Calu3 (cell line): ENCODE data around the gene PCDHGA3. TPM values are rescaled to one million over a fixed set of nuclear protein-coding genes. Genes with fewer than 3 reads are reported as not detected.

ENCODE experiments used
- BruUV-seq: library from RNA; stranded (reverse); fragments of 400-500 nt; replicated peaks from 2 replicates; lab custom pipeline; 2021; lab: Mats Ljungman, UMichigan
- CTCF ChIA-PET: fragments of 300-600 bp; sonication (Branson Sonifier 250); formaldehyde crosslinking; loops from one replicate; lab custom pipeline; 2022; ENCODE audit warnings: antibody characterized with exemption; lab: Charles Lee
- DNase-seq: peaks from one replicate; pipeline ENCODE4 v3.0.0; 2022
- H3K27ac Mint-ChIP-seq: one replicate; pipeline ENCODE4 v1.8.0; 2022; ENCODE audit warnings: mixed read lengths; ENCODE audit not compliant: unreplicated experiment
- H3K27me3 Mint-ChIP-seq: one replicate; pipeline ENCODE4 v1.8.0; 2022; ENCODE audit warnings: mixed read lengths; ENCODE audit not compliant: unreplicated experiment
- H3K36me3 Mint-ChIP-seq: one replicate; pipeline ENCODE4 v1.8.0; 2022; ENCODE audit warnings: mild to moderate bottlenecking, moderate library complexity, mixed read lengths; ENCODE audit not compliant: insufficient read depth, unreplicated experiment
- H3K4me1 Mint-ChIP-seq: one replicate; pipeline ENCODE4 v1.8.0; 2022; ENCODE audit warnings: mild to moderate bottlenecking, low read depth, mixed read lengths; ENCODE audit not compliant: unreplicated experiment
- H3K4me3 Mint-ChIP-seq: one replicate; pipeline ENCODE4 v1.8.0; 2022; ENCODE audit warnings: mild to moderate bottlenecking, low read depth, moderate library complexity, mixed read lengths; ENCODE audit not compliant: unreplicated experiment
- H3K9me3 Mint-ChIP-seq: one replicate; pipeline ENCODE4 v1.8.0; 2022; ENCODE audit warnings: low read depth, mixed read lengths; ENCODE audit not compliant: unreplicated experiment
- intact Hi-C: fragments of 100-400 bp; cut with micrococcal nuclease; formaldehyde crosslinking; loops from one replicate; pipeline ENCODE4 v1.10.0; 2022; ENCODE audit not compliant: unreplicated experiment
- total RNA-seq: library from RNA; stranded (reverse); gene quantifications from 2 replicates; pipeline ENCODE4 v1.2.3, GENCODE V29; 2022
- TF ChIP-seq, protein P1 (sequence below): fragments of 200-600 bp; IDR thresholded peaks from one replicate; pipeline ENCODE4 v1.8.0; 2022; ENCODE audit warnings: antibody characterized with exemption; ENCODE audit not compliant: unreplicated experiment

The PCDHGA3 gene
- total RNA-seq, 1 experiment from 2014 or later: not detected

DNA sequence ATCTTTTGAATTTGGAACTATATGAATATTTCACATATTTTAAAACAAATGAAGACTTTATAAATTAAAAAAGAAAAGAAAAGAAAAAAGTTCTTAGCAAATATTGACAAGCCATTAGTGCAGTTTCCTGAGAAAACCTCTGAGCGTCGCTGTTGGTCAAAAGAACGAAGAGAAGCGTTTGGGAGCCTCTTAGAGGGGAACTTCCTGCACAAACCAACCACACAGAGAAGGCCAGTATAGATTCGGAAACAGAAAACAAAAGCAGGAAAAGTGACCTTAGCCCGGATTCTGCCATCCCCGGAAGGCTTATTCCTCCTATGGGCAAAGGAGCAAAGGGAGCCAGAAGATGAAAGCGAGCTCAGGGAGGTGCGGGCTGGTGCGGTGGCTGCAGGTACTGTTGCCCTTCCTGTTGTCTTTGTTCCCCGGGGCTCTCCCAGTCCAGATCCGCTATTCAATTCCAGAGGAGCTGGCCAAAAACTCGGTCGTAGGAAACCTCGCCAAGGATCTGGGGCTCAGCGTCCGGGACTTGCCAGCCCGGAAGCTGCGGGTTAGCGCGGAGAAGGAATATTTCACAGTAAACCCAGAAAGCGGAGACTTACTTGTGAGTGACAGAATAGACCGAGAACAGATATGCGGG, 16.3 kb downstream of the PCDHGA3 start, which contains the start of gene PCDHGB2:
Gene PCDHGB2, plus strand, starts transcription at position 205 of the 637 bp plus-strand sequence. Its CDS starts 142 bp downstream, at position 347.
- intact Hi-C loops: no loop called here
- TF ChIP-seq, protein P1, sequence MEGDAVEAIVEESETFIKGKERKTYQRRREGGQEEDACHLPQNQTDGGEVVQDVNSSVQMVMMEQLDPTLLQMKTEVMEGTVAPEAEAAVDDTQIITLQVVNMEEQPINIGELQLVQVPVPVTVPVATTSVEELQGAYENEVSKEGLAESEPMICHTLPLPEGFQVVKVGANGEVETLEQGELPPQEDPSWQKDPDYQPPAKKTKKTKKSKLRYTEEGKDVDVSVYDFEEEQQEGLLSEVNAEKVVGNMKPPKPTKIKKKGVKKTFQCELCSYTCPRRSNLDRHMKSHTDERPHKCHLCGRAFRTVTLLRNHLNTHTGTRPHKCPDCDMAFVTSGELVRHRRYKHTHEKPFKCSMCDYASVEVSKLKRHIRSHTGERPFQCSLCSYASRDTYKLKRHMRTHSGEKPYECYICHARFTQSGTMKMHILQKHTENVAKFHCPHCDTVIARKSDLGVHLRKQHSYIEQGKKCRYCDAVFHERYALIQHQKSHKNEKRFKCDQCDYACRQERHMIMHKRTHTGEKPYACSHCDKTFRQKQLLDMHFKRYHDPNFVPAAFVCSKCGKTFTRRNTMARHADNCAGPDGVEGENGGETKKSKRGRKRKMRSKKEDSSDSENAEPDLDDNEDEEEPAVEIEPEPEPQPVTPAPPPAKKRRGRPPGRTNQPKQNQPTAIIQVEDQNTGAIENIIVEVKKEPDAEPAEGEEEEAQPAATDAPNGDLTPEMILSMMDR: no peak
- H3K4me3 Mint-ChIP-seq: no peak within 1 kb of the TSS
- H3K27ac Mint-ChIP-seq: no peak within 1 kb of the TSS
- no peaks in the 10 kb centered on the region for H3K27me3 Mint-ChIP-seq
- no TSS peak for BruUV-seq
- peaks cover 3% of the 10 kb centered on the region for H3K36me3 Mint-ChIP-seq
- CTCF ChIA-PET: no interaction called here
- DNase-seq: no peak
- no peaks in the 10 kb centered on the region for H3K4me1 Mint-ChIP-seq
- peaks cover 23% of the 10 kb centered on the region for H3K9me3 Mint-ChIP-seq

DNA sequence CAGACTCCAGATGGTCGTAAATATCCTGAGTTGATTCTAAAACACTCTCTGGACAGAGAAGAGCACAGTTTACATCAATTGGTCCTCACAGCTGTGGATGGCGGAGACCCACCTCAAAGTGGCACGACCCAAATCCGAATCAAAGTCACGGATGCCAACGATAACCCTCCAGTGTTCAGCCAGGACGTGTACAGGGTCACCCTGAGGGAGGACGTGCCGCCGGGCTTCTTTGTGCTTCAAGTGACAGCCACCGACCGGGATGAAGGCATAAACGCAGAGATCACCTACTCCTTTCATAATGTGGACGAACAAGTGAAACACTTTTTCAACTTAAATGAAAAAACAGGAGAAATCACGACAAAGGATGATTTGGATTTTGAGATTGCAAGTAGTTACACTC, 17.1 kb downstream of the PCDHGA3 start:
- DNase-seq: no peak
- no TSS peak for BruUV-seq
- H3K4me1 Mint-ChIP-seq: no peaks in the 10 kb centered on the region
- H3K9me3 Mint-ChIP-seq: peaks cover 25% of the 10 kb centered on the region
- intact Hi-C loops: no loop called here
- no peak overlapping the region for H3K27ac Mint-ChIP-seq
- H3K27me3 Mint-ChIP-seq: no peaks in the 10 kb centered on the region
- peaks cover 3% of the 10 kb centered on the region for H3K36me3 Mint-ChIP-seq
- H3K4me3 Mint-ChIP-seq: no peak overlapping the region
- CTCF ChIA-PET: no interaction called here
- TF ChIP-seq, protein P1: no peak

DNA sequence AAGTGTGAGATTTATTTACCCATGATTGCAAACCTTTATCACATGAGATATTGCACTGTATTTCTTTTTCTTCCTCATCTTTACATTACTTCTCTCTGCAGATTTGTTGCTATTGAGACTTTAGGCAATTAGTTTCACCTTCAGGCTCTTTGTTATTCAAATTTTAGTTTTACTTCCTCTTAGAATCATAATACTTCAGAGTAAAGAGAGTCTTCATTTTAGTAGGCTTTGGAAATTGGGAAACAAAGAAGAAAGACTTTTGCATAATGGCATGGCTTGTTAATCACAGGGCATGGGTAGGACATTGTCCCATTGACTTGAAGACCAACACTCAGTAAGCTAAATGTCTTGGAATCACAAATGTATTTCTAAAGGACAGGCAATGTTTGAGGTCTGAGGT, 19.1 kb downstream of the PCDHGA3 start:
- H3K4me1 Mint-ChIP-seq: no peaks in the 10 kb centered on the region
- H3K27me3 Mint-ChIP-seq: no peaks in the 10 kb centered on the region
- DNase-seq: no peak
- CTCF ChIA-PET: no interaction called here
- TF ChIP-seq, protein P1: no peak
- no TSS peak for BruUV-seq
- H3K27ac Mint-ChIP-seq: no peak overlapping the region
- H3K9me3 Mint-ChIP-seq: peaks cover 26% of the 10 kb centered on the region
- intact Hi-C loops: no loop called here
- H3K4me3 Mint-ChIP-seq: no peak overlapping the region
- peaks cover 3% of the 10 kb centered on the region for H3K36me3 Mint-ChIP-seq

DNA sequence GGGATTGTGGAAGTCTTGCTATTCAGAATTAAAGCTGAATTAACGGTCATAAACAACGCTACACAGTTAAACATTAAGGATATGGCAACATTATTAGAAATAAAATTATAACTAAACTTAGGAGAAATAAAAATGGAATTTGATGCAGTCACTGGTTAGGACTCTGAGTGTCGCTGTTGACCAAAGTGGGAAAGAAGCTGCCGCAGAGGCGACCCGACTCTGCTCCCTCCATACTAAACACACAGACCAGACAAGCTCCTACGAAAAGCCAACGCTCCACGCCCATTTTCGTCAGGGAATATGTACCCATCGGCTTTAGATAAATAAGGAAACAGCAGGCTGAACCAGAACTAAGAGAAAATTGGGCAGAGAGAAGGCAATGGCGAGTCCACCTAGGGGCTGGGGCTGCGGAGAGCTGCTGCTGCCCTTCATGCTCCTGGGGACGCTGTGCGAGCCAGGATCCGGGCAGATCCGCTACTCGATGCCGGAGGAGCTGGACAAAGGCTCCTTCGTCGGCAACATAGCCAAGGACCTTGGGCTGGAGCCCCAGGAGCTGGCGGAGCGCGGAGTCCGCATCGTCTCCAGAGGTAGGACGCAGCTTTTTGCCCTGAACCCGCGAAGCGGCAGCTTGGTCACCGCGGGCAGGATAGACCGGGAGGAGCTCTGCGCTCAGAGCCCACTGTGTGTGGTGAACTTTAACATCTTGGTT, 20.5 kb downstream of the PCDHGA3 start, which contains the start of gene PCDHGA5:
Gene PCDHGA5, plus strand, starts transcription at position 211 of the 709 bp plus-strand sequence. Its CDS starts 169 bp downstream, at position 380.
- intact Hi-C loops: no loop called here
- TF ChIP-seq, protein P1: no peak
- CTCF ChIA-PET: no interaction called here
- Mint-ChIP-seq H3K9me3 (peaks cover 20% of the 10 kb centered on the region), H3K4me1 (no peaks in the 10 kb centered on the region), H3K4me3 (no peak within 1 kb of the TSS), H3K27ac (no peak within 1 kb of the TSS), H3K36me3 (peaks cover 3% of the 10 kb centered on the region), H3K27me3 (no peaks in the 10 kb centered on the region)
- no TSS peak for BruUV-seq
- DNase-seq: no peak
